ENCODE data around the gene CCDC83. TPM values are rescaled to one million over a fixed set of nuclear protein-coding genes. Genes with fewer than 3 reads are reported as not detected.

CCDC83 gene
- not detected for total RNA-seq
- long read RNA-seq = 0 reads

DNA sequence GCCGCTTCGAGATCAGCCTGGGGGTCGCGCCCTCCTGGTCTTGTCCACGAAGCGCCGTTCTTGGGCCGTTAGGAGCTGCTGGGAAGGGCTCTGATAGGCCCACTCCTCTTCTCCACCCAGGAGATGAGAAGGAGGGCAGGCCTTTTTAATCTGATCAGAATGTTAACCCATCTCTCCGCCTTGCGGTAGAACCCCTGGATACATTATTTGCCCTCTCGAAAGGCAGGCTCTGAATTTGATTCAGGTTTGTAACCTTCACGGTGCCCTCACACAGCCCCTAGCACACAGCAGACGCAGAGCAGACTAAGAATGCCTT is at the start of gene CCDC83:
Gene CCDC83, plus strand, starts transcription at position 43 of the 316 bp plus-strand sequence. CDS start 9,741 bp downstream, outside the sequence.
- no peak for DNase-seq
- ATAC-seq = peak; percentile 34
- intact Hi-C loops (cut with micrococcal nuclease) = loop anchor here (10.0 kb wide), 1 partner anchor 360 kb away; no protein-coding TSS in a partner anchor

DNA sequence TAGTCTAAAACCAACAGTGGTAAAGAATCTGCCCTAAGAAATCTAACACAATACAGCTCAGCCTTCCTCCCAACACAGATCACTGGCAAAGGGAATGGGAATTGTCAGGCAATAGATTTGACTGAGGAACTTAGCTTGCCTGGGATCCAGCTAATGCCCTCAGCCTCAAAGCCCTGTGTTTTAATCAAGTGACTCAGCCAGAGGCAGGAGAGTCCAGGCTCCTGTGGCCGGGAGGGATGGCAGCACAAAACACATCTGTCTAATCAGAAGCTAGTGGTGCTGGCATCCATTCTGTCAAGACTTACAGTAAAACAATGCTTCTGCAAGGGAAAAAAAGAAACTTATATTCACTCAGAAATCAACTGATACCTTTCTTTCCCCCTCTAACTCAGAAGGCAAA is 49.8 kb upstream of the CCDC83 start:
- ATAC-seq = no peak
- DNase-seq = no peak
- intact Hi-C loops (cut with micrococcal nuclease) = no loop called here

DNA sequence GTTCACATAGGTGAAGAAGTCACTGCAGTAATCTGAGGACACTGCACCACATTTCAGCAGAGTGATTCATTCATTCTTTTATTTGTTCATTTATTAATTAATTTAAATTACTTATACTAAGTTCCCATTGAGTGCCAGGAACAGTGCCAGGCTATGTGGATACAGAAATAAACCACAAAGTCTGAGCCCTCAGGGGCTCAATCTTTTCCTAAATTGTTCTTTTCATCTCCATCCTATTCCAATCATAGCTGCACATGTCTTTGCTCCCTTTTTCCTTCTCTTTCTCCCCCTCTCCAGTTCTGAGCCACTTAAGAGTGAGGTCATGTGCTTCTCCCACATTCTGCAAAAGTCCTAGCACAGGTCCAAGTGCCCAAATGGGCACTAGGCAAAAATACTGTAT is 49.2 kb upstream of the CCDC83 start:
- no peak for DNase-seq
- no peak for ATAC-seq
- intact Hi-C loops (cut with micrococcal nuclease) = no loop called here

DNA sequence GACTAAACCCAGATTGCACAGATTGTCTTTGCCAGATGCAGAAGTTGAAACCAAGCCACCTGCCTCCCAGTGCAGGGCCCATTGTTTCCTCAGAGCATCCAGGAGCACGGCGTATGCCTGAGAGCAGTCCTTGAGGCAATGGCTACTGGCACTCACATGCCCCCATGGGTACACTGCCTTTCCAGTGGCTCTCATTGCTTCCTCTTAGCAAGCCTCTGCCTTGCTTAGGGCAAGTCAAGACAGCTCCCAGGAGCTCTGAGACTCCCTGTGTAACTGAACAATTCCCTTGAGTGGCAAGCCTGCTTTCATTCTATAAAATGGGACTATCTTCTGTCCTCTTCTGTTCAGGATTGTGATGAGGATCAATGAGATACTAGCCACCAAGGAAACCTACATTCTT is 48.3 kb upstream of the CCDC83 start:
- DNase-seq (no peak), ATAC-seq (no peak)
- intact Hi-C loops (cut with micrococcal nuclease) = no loop called here

DNA sequence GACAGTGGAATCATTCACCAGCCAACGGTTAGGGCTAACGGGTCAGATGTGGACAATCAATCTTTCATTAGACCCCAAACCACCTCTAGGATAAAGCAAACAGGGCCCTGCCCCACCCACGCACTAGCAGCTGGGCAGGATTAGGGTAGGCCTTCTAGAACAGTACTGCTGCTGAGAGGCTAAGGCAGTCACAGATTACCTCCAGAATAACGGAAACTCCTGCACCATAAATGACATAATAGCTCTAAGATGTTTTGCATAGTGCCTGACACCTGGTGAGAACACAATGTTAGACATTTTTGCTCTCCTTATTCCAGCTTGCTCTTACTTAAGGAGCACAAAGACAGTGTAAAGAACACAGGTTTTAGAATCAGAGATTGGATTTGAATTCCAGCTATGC is 46.0 kb upstream of the CCDC83 start:
- DNase-seq = no peak
- ATAC-seq = no peak
- intact Hi-C loops (cut with micrococcal nuclease) = no loop called here

DNA sequence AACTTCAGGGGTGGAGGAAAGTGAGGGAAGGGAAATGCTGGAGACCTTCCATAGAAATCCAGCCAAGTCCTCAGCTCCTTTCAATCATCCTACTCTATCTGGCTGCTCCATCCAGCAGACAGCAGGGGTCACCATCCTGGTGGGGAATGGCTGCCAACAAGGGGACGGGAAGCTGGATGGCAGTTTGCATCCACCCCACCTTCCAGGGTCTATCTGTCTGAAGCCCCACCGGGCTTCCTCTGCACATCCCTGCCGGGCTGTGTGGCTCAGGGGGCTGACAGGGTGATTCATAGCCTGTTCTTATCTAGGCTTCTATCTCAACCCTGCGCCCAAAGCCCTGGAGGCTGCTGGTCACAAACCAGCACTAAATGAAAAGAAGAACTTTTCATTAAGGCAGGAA is 45.3 kb upstream of the CCDC83 start:
- intact Hi-C loops (cut with micrococcal nuclease) = no loop called here
- ATAC-seq (no peak), DNase-seq (no peak)

DNA sequence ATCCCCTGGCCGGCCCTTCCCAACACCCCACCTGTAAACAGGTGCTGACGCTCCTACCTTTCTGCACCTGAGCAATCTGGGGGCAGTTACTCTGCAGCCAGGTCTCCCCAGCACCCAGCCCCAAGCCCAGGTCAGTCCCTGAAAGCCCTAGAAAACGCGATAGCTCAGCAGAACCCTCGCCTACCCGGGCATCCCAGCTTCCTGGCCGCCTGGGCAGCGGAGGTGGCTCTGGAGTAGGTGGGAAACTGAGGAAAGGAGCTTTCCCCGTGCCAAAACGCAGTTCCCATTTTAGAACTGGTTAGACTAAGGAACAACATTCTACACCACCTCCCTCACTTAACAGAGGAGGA is 44.7 kb upstream of the CCDC83 start:
- DNase-seq (no peak), ATAC-seq (no peak)
- intact Hi-C loops (cut with micrococcal nuclease) = no loop called here

DNA sequence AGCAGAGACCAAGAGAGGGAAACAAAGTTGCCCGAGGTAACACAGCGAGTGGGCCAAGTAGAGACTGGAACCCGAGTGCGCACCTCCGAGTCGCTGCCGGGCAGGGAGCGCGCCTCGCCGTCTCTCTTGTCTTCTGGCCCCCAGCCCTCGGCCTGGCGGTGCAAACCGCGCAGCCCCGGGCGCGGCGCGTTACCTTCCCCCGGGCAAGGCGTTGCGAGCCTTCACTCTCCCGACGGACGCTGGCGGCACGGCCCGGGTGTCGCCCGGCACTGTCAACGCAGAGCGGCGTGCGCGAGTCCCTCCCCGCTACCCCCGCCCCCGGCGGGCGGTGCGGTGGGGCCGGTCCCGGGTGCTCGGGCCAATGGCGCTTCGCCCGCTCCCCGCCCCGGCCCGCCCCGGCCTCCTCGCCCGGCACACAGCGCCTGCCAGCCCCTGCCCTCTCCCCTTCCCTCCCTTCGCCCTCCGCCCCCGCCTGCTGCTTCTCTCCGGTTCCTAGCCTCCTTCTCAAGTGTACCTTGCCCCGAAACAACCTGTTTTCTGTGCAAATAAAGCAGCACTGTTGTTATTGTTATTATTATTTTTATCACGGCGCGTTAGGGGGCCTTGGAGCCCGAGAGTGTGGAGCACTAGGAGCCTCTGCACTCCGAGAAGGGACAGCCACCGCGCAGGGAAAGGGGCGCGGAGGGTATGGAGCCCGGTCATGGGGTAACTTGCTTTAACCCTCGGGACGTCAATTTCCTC is 44.1 kb upstream of the CCDC83 start, which contains the start of gene SYTL2:
Gene SYTL2, minus strand, starts transcription at position 271 of the 741 bp plus-strand sequence. CDS start 53,416 bp downstream, outside the sequence.
- intact Hi-C loops (cut with micrococcal nuclease) = no loop called here
- ATAC-seq (peak; percentile 100), DNase-seq (peak; percentile 87)

DNA sequence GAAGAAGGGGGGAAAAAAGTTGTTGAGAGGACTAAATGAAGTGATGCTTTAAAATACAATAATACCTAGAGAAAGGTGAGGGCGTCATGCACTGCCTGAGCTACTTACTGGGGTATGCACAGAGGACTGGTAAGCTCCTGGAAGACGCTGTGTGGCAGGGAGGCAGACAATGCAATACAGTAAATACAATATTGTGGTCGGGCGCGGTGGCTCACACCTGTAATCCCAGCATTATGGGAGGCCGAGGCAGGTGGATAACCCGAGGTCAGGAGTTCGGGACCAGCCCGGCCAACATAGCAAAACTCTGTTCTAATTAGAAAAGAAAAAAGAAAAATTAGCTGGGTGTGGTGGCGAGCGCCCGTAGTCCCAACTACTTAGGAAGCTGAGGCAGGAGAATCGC is 43.6 kb upstream of the CCDC83 start:
- intact Hi-C loops (cut with micrococcal nuclease) = no loop called here
- DNase-seq (no peak), ATAC-seq (no peak)

DNA sequence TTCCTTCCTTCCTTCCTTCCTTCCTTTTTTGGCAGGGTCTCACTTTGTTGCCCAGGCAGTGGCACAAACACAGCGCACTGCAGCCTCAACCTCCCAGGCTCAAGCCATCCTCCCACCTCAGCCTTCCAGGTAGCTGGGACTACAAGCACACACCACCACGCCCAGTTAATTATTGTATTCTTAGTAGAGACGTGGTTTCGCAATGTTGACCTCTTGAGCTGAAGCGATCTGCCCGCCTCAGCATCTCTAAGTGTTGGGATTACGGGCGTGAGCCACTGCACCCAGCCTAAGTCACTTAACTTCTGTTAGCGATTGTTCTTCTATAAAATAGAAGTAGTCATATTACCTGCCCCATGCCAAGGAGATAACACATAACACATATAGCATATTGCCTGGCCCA is 41.5 kb upstream of the CCDC83 start:
- DNase-seq (no peak), ATAC-seq (no peak)
- intact Hi-C loops (cut with micrococcal nuclease) = no loop called here

DNA sequence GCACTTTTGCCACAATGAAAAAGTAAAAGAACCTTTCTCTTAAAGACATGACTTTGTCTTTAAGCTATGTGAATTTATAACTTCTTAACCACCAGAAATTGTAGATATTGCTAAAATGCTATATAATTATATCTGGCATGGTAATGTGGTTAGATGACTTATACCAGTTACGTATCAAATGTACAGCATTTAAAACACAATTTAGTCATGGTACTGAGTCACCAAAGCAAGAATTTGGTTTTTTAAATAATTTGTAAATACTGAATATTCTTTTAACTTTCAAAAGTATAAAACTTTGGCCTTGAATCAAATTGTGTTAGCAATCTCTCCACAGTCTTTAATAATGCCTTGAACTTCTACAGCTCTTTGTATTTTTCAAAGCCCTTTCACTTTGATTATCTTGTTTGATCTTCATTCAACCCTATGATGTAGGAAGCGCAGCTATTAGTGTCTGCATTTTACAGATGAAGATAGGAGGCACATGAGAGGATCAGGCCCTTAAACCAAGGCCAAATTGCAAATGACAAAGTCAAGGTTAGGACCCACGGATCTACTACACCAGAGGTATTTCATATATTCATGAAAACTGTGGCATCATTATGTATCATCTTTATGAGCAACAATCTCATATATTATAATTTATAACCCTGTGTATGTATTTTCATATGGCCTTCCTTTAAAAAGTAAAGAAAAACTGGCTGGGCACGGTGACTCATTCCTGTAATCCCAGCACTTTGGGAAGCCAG is 39.8 kb upstream of the CCDC83 start:
- ATAC-seq = no peak
- intact Hi-C loops (cut with micrococcal nuclease) = no loop called here
- DNase-seq = no peak

DNA sequence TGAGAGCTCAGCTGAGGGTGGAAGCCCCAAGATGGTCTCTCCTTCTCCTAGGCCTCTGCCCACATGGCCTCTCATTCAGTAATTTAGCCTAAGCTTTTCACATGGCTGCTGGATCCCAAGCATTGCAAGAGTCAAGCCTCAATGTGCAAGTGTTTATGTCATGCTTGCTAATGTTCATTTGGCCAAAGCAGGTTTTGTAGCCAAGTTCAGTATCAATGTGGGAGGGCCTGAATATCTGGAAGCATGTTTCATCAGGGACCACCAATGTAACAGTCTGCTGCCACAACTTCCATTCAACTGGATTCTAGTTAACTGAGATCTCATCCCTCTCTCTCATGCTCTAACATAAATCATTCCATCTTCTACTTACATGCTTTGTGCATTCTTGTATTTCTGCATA is 35.7 kb upstream of the CCDC83 start:
- intact Hi-C loops (cut with micrococcal nuclease) = no loop called here
- no peak for DNase-seq
- ATAC-seq = no peak

DNA sequence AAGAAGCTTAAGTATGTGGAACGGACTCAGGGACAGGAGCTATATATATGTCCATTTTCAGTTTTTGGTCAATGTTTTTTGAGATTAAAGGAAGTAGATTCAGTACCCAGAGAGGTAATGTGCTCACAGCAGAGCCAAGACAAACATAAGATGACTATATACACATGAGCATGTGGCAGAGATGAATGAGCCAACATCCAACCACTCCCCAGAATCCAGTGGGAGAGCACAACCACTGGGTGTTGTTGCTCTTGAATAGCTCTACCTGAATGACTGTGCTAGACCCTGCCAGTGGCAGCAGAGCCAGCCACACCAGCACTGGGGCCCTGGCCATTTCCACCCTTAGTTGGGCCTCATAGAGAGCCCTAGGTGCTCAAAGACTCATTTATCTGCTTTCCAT is 33.5 kb upstream of the CCDC83 start:
- intact Hi-C loops (cut with micrococcal nuclease) = loop anchor here (10.0 kb wide), 2 partner anchors 127 to 227 kb away; no protein-coding TSS in a partner anchor
- DNase-seq (no peak), ATAC-seq (no peak)

DNA sequence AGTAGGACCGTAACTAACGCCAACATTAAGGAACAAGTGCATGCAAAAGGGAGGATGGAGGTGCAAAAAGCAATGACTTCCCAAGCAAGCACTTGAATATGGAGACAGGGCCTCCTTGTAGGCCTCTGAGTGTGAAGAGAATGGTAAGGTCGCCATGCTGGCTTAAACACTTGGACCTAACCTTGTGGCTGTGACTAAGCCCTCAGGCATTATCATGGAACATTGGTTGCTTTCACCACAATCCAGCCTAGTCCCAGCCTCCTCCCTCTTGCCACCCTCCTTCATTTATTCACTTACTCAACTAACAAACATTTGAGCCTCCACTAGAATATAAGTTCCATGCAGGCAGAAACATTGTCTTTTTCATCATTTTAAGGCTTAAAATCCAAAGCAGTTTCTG is 32.4 kb upstream of the CCDC83 start:
- intact Hi-C loops (cut with micrococcal nuclease) = loop anchor here (10.0 kb wide), 2 partner anchors 128 to 228 kb away; no protein-coding TSS in a partner anchor
- no peak for DNase-seq
- no peak for ATAC-seq

DNA sequence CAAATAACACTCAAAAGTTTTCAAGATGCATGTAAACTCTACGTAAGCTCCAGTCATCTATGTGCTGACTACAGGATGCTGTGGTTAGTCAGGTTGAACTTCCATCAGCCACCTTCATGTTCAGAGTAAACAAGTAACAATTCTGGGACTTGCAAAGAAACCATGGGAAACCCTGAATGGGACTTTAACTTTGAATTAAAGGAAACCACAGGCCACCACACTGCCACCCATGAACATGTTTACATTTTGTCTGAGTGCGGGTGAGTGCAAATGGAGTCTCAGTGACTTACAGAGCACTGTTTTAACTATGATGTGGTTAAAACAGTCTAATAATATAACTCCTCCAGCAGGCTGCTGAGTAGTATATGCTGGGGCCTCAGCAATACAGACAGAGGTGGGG is 31.4 kb upstream of the CCDC83 start:
- ATAC-seq = no peak
- DNase-seq = no peak
- intact Hi-C loops (cut with micrococcal nuclease) = loop anchor here (10.0 kb wide), 2 partner anchors 129 to 229 kb away; no protein-coding TSS in a partner anchor

DNA sequence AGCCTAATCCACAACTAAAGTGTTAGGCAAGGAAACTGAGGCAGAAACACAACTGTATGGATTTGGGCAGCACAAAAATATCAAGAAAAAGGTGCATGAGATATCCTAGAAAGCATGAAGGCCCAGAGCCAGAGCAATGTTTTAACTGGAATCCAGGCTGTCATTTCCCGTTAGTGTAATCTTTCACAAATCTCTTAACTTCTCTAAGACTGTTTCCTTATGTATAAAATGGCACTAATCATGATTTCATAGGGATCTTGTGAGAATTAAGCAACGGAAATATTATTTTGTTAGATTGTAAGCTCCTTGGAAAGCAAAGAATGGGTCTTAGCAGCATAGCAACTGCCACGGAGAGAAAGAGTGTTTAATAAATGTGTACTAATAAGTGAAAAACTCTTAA is 29.6 kb upstream of the CCDC83 start:
- no peak for DNase-seq
- intact Hi-C loops (cut with micrococcal nuclease) = loop anchor here (10.0 kb wide), 2 partner anchors 131 to 231 kb away; no protein-coding TSS in a partner anchor
- ATAC-seq = no peak

DNA sequence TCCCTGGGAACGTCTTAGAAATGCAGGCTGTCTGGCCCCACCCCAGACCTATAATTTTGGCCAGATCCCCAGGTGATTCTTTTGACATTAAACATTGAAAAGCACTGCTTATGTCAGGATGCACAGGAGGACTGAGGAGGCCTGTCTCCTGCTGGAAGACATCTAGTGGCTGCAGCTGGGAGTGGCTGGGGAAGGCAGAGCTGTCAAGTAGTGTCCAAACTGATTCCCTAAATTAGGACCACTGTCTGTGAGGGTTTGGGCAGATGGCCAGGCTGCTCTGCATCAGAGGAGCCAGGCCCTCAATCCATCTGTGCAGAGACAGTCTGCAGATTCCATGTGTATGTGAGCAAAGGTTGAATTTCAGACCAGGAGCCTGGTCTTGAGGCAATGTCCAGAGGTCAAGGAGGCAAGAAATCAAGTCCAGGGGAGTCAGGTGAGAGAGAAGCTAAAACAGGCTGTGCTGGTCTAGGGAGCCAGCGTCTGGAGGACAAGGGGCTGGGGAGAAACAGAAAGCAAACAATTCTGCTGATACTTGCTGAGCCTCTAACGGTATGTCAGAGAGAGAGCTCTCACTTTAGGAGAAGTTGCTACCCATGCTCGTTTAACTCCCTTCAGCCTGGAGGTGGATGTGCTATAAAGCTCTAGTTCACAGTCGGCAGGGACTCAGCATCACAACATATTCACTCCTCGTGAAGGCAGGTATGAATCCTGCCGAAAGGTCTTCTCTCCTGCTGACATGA is 28.9 kb upstream of the CCDC83 start:
- intact Hi-C loops (cut with micrococcal nuclease) = loop anchor here (10.0 kb wide), 2 partner anchors 131 to 231 kb away; no protein-coding TSS in a partner anchor
- ATAC-seq (peak; percentile 60), DNase-seq (peak; percentile 40)

DNA sequence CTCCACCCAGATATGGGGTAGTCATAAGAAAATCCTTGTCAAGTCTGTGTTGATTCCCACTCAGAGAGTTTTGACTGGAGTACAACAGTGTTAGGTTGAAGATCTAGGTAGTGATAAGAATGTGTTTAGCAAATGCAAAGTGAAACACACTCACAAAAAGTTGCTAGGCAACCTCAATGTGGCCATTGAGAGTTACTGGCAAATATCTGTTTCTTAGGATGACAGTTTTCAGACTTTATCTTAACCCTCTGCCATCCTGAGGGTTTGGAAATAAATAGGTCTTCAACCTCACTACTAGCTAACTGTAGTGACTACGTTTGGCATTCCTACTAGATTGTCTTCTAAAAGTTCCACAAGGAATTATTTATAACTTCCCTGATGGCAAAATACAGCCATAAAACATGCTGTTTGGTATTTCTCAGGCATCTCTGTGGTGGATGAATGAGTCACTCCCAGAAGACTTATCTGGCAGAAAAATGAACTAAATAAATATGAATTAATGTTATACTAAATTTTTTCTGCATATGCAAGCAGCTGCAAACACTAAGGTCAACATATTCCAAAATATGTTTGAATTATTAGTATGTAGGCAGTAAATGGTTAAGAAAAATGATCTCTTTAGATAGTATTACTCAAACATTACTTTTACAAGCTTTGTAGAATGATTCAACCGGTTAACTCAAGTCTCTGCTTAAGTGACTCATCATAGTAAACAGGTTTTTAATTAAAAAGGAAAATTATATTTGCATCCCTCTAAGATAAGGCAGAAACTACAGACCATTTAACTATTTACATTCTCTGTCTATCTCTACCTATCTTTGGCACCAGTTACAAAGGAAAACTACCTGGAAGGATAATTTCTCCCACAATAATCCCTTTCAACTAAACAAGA is 27.2 kb upstream of the CCDC83 start:
- intact Hi-C loops (cut with micrococcal nuclease) = loop anchor here (10.0 kb wide), 2 partner anchors 133 to 233 kb away; no protein-coding TSS in a partner anchor

DNA sequence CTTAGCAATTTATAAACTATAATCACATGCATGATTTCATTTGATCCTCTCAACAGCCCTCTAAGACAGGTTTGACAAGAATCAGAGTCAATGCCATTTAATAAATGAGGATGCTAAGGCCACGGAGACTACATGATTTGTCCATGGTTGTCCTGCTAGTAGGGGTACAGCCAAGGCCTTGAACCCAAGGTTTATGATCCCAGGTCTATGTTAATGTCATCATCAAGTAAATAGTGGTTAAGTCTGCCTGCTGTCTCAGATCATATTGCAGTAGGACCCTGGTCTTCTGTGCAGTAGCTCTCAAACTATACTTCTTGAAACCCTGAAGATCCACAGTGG is 26.6 kb upstream of the CCDC83 start:
- intact Hi-C loops (cut with micrococcal nuclease) = loop anchor here (10.0 kb wide), 2 partner anchors 134 to 234 kb away; no protein-coding TSS in a partner anchor
- no peak for DNase-seq
- ATAC-seq = no peak

More for the DNA sequence above, 27.2 kb upstream of the CCDC83 start:
- DNase-seq = no peak
- ATAC-seq = no peak

Measured in left ventricle myocardium superior (tissue), 1 donor.